RWPE1 (cell line): ENCODE data around the gene SCUBE3.

Experiments used
- CTCF ChIA-PET: fragments of 350-600 bp; sonication (Branson Sonifier 250); formaldehyde crosslinking; extraction: SDS; loops from one replicate; lab custom pipeline; 2021; lab: Yijun Ruan, JAX
- POLR2A ChIA-PET: fragments of 400-600 bp; formaldehyde crosslinking; extraction: SDS; loops from one replicate; lab custom pipeline; 2020; ENCODE audit warnings: antibody characterized with exemption; ENCODE audit not compliant: low non-redundant PET; lab: Yijun Ruan, JAX
- DNase-seq: peaks from one replicate; pipeline ENCODE4 v3.0.0; 2012; ENCODE audit warnings: low spot score
- H3K27ac ChIP-seq: fragments of 450-650 bp; 2 replicates; pipeline ENCODE4 v1.5.1; 2017
- CTCF ChIP-seq: fragments of 450-650 bp; conservative IDR thresholded peaks from 2 replicates; pipeline ENCODE4 v1.5.1; 2017; ENCODE audit warnings: low read depth, mild to moderate bottlenecking

The SCUBE3 gene

GRCh38 chr6:35190306-35190705 is 23.4 kb upstream of the SCUBE3 start:
- no peak for TF ChIP-seq CTCF
- CTCF ChIA-PET = interaction anchor here (0.8 kb wide), 1 partner anchor 11 kb away, joined by 3 read pairs; no protein-coding TSS in a partner anchor
- no peak overlapping the region for H3K27ac ChIP-seq
- no peak for DNase-seq
- POLR2A ChIA-PET = no interaction called here

GRCh38 chr6:35191889-35192288 is 21.9 kb upstream of the SCUBE3 start:
- no peak overlapping the region for H3K27ac ChIP-seq
- no peak for DNase-seq
- POLR2A ChIA-PET = no interaction called here
- CTCF ChIA-PET = no interaction called here
- TF ChIP-seq CTCF = no peak

GRCh38 chr6:35192301-35192860 is 21.4 kb upstream of the SCUBE3 start:
- DNase-seq = no peak
- H3K27ac ChIP-seq = no peak overlapping the region
- CTCF ChIA-PET = no interaction called here
- TF ChIP-seq CTCF = no peak
- POLR2A ChIA-PET = no interaction called here

- ChIA-PET POLR2A (no interaction called here), CTCF (interaction anchor here (1.0 to 2.1 kb wide), 2 partner anchors 47 to 48 kb away, joined by 3 to 7 read pairs; no protein-coding TSS in a partner anchor)
- no peak overlapping the region for H3K27ac ChIP-seq
- no peak for TF ChIP-seq CTCF
- DNase-seq = no peak
These were observed 19.4 kb upstream of the SCUBE3 start for GRCh38 chr6:35194390-35194789.

- H3K27ac ChIP-seq = no peak overlapping the region
- no peak for DNase-seq
- TF ChIP-seq CTCF = no peak
- CTCF ChIA-PET = interaction anchor here (1.0 to 2.1 kb wide), 2 partner anchors 46 to 48 kb away, joined by 3 to 7 read pairs; no protein-coding TSS in a partner anchor
- POLR2A ChIA-PET = no interaction called here
These were observed 18.5 kb upstream of the SCUBE3 start for GRCh38 chr6:35195120-35195780.

- no peak for TF ChIP-seq CTCF
- CTCF ChIA-PET = interaction anchor here (0.6 kb wide), 1 partner anchor 225 kb away, joined by 4 read pairs; no protein-coding TSS in a partner anchor
- POLR2A ChIA-PET = no interaction called here
These were observed 16.6 kb upstream of the SCUBE3 start for GRCh38 chr6:35197196-35197595.

More at GRCh38 chr6:35197196-35197595, 16.6 kb upstream of the SCUBE3 start:
- no peak overlapping the region for H3K27ac ChIP-seq
- DNase-seq = no peak
